Endothelial cell (in vitro differentiated cells): ENCODE measurements around the gene MAT1A. TPM values are rescaled to one million over a fixed set of nuclear protein-coding genes. Genes with fewer than 3 reads are reported as not detected.
"Not testable (repeated sequence)": the region's sequence is repeated elsewhere in the genome, so short reads cannot be mapped to it uniquely, and the experiment has no call there.

Experiments used
- DNase-seq: peaks from one replicate; pipeline ENCODE4 v3.0.0; 2021; ENCODE audit warnings: low spot score
- H3K27ac Mint-ChIP-seq: one replicate; pipeline ENCODE4 v1.8.0; 2021; ENCODE audit warnings: mixed read lengths, inconsistent platforms; ENCODE audit not compliant: unreplicated experiment
- H3K27me3 Mint-ChIP-seq: one replicate; pipeline ENCODE4 v1.8.0; 2021; ENCODE audit warnings: mild to moderate bottlenecking, moderate library complexity, mixed read lengths, inconsistent platforms; ENCODE audit not compliant: unreplicated experiment
- H3K36me3 Mint-ChIP-seq: one replicate; pipeline ENCODE4 v1.8.0; 2021; ENCODE audit warnings: mild to moderate bottlenecking, low read depth, mixed read lengths, inconsistent platforms; ENCODE audit not compliant: unreplicated experiment
- H3K4me1 Mint-ChIP-seq: one replicate; pipeline ENCODE4 v1.8.0; 2021; ENCODE audit warnings: mild to moderate bottlenecking, mixed read lengths, inconsistent platforms; ENCODE audit not compliant: unreplicated experiment
- H3K4me3 Mint-ChIP-seq: one replicate; pipeline ENCODE4 v1.8.0; 2021; ENCODE audit warnings: mild to moderate bottlenecking, mixed read lengths, inconsistent platforms; ENCODE audit not compliant: unreplicated experiment
- H3K9me3 Mint-ChIP-seq: one replicate; pipeline ENCODE4 v1.8.0; 2021; ENCODE audit warnings: mixed read lengths, inconsistent platforms; ENCODE audit not compliant: unreplicated experiment
- total RNA-seq: library from RNA; stranded (reverse); fragmentation: NEBNext Ultra II Directional; extraction: Animal tissue kit (Norgen Biotek cat#: 25700); gene quantifications from one replicate; pipeline ENCODE4 v1.2.1, GENCODE V29; 2021; ENCODE audit not compliant: unreplicated experiment
- TF ChIP-seq, protein P1 (sequence below): fragments of 200-600 bp; sonication (generic); IDR thresholded peaks from one replicate; pipeline ENCODE4 v1.5.0; 2021; ENCODE audit warnings: antibody characterized with exemption; ENCODE audit not compliant: unreplicated experiment

The MAT1A gene
- total RNA-seq, 1 donor from 2014 or later: 0.64 TPM

DNA sequence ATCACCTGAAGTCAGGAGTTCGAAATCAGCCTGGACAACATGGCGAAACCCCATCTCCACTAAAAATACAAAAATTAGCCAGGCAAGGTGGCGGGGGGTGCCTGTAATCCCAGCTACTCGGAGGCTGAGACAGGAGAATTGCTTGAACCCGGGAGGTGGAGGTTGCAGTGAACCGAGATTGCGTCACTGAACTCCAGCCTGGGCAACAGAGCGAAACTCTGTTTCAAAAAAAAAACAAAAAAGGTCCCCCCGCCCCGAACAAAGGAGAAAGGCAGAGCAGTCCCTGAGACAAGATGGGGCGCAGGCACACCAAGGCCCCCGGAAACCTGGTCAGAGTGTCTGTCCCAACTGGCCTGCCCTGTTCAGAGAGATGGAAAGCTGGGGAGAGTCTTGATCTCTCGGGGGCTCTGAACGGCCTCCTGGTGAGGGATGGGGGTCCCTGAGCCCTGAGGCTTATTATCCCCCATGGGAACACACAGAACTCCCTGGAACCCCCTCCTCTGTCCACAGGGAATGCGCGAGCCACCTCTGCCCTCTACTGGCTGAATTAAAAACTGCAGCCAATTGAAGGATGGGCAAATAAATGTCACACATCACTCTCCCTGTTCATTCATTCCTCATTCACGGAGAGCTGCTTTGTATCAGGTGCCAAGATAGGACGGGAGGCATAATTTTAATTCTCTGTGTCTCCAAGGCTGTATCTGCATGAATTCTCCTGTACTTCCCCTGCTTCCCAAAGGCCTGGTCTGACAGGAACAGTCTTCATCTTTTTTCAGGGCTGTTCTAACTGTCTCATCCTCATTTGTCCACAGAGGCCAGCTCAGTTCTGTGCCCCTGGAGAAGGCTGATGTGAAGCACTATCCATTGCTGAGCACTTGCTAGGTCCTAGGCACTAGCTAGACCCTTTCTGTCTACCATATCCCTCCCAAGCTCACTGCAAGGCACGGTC lies 28.9 kb downstream of the MAT1A start:
- H3K27ac Mint-ChIP-seq: no peak overlapping the region
- no peak overlapping the region for H3K4me3 Mint-ChIP-seq
- H3K4me1 Mint-ChIP-seq: peaks cover 7% of the 10 kb centered on the region
- H3K36me3 Mint-ChIP-seq: no peaks in the 10 kb centered on the region
- peaks cover 9% of the 10 kb centered on the region for H3K27me3 Mint-ChIP-seq
- DNase-seq: peak; percentile 71
- H3K9me3 Mint-ChIP-seq: no peaks in the 10 kb centered on the region
- TF ChIP-seq, protein P1, sequence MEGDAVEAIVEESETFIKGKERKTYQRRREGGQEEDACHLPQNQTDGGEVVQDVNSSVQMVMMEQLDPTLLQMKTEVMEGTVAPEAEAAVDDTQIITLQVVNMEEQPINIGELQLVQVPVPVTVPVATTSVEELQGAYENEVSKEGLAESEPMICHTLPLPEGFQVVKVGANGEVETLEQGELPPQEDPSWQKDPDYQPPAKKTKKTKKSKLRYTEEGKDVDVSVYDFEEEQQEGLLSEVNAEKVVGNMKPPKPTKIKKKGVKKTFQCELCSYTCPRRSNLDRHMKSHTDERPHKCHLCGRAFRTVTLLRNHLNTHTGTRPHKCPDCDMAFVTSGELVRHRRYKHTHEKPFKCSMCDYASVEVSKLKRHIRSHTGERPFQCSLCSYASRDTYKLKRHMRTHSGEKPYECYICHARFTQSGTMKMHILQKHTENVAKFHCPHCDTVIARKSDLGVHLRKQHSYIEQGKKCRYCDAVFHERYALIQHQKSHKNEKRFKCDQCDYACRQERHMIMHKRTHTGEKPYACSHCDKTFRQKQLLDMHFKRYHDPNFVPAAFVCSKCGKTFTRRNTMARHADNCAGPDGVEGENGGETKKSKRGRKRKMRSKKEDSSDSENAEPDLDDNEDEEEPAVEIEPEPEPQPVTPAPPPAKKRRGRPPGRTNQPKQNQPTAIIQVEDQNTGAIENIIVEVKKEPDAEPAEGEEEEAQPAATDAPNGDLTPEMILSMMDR: peak; percentile 94

DNA sequence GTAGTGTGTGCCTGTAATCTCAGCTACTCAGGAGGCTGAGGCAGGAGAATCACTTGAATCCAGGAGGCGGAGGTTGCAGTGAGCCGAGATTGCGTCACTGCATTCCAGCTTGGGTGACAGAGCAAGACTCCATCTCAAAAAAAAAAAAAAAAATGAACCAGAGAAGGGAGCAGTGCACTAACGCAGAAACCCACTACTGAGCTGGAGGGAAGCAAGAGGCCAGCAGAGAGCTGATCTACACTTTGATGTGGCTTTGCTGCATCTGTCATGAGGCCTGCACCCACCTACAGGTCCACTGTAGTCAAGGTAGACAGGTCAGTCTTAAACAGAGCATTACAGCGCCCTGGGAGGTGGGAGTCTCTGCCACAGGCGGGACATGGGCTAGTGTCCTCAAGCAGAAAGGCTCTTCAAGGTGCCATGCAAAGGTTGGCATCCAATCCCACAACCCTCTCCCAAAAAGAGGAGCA lies 30.0 kb downstream of the MAT1A start:
- H3K36me3 Mint-ChIP-seq: no peaks in the 10 kb centered on the region
- H3K4me3 Mint-ChIP-seq: no peak overlapping the region
- no peak for DNase-seq
- TF ChIP-seq, protein P1: no peak
- peaks cover 3% of the 10 kb centered on the region for H3K4me1 Mint-ChIP-seq
- peaks cover 6% of the 10 kb centered on the region for H3K27me3 Mint-ChIP-seq
- H3K27ac Mint-ChIP-seq: no peak overlapping the region
- no peaks in the 10 kb centered on the region for H3K9me3 Mint-ChIP-seq

DNA sequence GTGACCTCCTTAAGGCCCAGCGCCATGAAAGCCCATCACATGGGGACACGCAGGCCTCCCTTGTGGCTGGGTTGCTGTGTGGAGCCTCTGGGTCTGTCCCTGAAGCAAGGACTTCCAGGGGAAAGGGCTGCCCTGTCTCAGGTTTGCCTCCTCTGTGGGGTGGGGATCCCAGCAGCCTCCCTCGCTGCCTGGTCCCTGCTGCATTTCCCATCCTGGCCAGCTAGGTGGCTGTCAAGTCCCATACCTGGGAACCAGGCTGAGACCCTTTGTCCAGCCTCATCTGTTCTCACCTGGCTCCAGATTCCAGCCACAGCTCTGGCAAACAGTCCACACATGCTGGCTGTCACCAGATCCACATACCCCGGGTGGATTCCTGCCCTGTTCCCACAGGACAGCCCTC lies 32.7 kb downstream of the MAT1A start:
- H3K9me3 Mint-ChIP-seq, H3K4me1 Mint-ChIP-seq: not testable (repeated sequence)
- peak; percentile 40 for DNase-seq

DNA sequence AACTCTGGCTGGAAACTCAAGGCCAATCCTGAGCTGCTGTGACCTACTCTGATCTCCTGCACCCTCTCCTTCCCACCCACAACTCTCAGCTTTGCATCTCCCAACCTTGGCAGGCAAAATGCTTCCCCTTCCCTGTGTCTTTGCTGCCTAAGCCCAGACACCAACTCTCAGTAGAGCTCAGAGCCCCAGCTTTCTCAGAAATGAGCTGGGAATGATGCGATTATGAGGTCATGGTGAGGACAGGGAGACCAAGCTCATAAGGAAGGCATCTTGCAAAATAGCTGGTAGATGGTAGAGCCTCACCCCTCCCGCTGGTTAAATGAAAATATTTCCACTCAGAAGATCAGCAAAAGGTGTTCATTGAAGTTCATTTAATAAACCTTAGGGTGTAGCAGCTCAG lies 34.7 kb downstream of the MAT1A start:
- H3K36me3 Mint-ChIP-seq, H3K27me3 Mint-ChIP-seq, H3K4me3 Mint-ChIP-seq, DNase-seq, H3K9me3 Mint-ChIP-seq, H3K27ac Mint-ChIP-seq, H3K4me1 Mint-ChIP-seq: not testable (repeated sequence)

More for the DNA sequence above, 32.7 kb downstream of the MAT1A start:
- not testable (repeated sequence) for H3K4me3 Mint-ChIP-seq, H3K27me3 Mint-ChIP-seq, H3K27ac Mint-ChIP-seq, H3K36me3 Mint-ChIP-seq

DNA sequence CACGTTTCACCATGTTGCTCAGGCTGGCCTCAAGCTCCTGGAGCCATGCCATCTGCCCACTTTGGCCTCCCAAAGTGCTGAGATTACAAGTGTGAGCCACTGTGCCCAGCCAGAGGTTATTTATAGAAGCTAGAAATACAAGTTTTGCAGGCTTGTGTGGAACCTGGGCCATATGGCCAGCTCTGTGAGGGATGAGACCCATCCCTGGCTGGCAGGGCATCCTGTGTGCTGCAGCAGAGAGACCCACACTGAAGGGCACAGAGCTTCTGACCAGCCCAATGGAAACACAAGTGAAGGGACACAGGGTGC lies 35.5 kb downstream of the MAT1A start:
- H3K36me3 Mint-ChIP-seq, H3K27me3 Mint-ChIP-seq, H3K27ac Mint-ChIP-seq, H3K4me1 Mint-ChIP-seq, H3K4me3 Mint-ChIP-seq, DNase-seq, H3K9me3 Mint-ChIP-seq: not testable (repeated sequence)

DNA sequence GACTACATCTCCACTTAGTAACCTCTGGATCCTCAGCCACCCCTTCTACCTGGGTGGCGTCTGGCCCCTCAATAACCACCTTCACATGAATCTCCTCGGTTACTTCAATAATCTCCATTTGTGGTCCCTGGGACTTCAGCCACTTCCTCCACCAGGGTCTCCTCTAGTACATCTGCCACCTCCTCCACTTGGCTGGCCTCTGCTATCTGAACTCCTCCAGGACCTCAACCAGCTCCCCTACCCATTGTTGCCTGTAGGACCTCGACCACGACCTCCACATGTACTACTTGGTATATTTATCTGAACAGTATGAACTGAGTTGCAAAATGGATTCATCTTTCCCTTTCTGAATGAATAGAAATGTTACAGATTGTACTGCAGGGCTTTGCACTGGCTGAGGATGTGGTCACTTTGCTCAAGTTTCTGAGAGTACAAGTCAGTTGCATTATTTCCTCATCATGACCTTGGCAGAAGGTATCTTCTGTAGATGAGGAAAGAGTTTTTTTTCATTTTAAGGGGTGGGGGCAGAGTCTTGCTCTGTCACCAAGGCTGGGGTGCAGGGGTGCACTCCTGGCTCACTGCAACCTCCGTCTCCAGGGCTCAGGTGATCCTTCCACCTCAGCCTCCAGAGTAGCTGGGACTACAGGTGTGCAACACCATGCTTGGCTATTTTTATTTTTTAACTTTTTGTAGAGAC lies 36.0 kb downstream of the MAT1A start:
- peaks cover 10% of the 10 kb centered on the region for H3K27me3 Mint-ChIP-seq
- H3K4me3 Mint-ChIP-seq: no peak overlapping the region
- no peaks in the 10 kb centered on the region for H3K36me3 Mint-ChIP-seq
- TF ChIP-seq, protein P1: no peak
- peaks cover 3% of the 10 kb centered on the region for H3K4me1 Mint-ChIP-seq
- no peak for DNase-seq
- no peaks in the 10 kb centered on the region for H3K9me3 Mint-ChIP-seq
- no peak overlapping the region for H3K27ac Mint-ChIP-seq
